ENCODE results near the gene ZNF550. TPM values are rescaled to one million over a fixed set of nuclear protein-coding genes. Genes with fewer than 3 reads are reported as not detected.

ZNF550 gene
- total and polyA plus RNA-seq, 9 of the 15 experiments (the other 6 are each of a cell fraction or from before 2014, with no cell fraction given), result 1.6 to 11.8 (median 4.3) TPM

DNA sequence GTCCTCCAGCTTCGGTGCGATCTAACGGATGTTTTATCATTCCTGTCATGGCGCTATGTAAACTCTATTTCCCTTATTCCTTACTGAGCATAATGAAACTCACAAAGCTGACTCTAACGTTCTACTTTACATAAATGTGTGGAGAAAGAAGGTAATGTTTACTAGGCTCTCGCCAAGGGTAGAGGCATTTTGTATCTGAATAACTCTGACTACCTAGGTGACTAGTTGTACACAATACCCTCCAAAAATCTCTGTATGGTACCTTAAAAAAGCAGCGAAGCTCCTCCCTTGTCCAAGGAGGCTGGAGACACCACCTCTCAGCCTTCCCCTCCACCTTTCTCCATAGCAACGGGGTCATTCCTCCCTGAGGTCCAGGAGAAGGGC is 39.7 kb upstream of the ZNF550 start:
- H3K4me1 ChIP-seq (replicated peaks in 1 of 2; ENCODE audit: control insufficient read depth in 2 of 2, insufficient read depth in 2 of 2, low read length in 2 of 2), result peaks cover 0 to 10% of the 10 kb centered on the region in 2 experiments; a peak in 3 of 5 replicates
- FAIRE-seq (no peak), ATAC-seq (no peak), DNase-seq (ENCODE audit: extremely low read depth in 1 of 4, low spot score in 3 of 4) (no peak)
- CTCF ChIA-PET (ENCODE audit: low intra/inter-chr PET ratio), result no interaction called here
- POLR2A ChIA-PET, result no interaction called here
- BruUV-seq (replicated peaks), result no TSS peak
- H3K4me2 ChIP-seq (ENCODE audit: insufficient read depth, low read length), result peak overlapping the region; percentile 85
- 30% methylated on average over 7 of the region's 8 CpGs for WGBS (ENCODE audit: insufficient coverage, low coverage, missing lambda C conversion rate)
- in situ Hi-C loops (cut with MboI) (no loop called here), intact Hi-C loops (cut with micrococcal nuclease) (no loop called here)
- peak overlapping the region; percentile 74 for H3K4me3 ChIP-seq
- peak overlapping the region; percentile 64 for H2AFZ ChIP-seq (ENCODE audit: low read depth, low read length)
- H3K27me3 ChIP-seq (ENCODE audit: control insufficient read depth in 2 of 2, insufficient read depth in 2 of 2, low read length in 2 of 2), result no peaks in the 10 kb centered on the region
- H4K20me1 ChIP-seq (replicated peaks; ENCODE audit: control insufficient read depth, insufficient read depth, low read length), result no peaks in the 10 kb centered on the region
- peak; percentile 64 for TF ChIP-seq RFX1 (IDR thresholded peaks at IDR 0.05)
- TF ChIP-seq, protein P1, sequence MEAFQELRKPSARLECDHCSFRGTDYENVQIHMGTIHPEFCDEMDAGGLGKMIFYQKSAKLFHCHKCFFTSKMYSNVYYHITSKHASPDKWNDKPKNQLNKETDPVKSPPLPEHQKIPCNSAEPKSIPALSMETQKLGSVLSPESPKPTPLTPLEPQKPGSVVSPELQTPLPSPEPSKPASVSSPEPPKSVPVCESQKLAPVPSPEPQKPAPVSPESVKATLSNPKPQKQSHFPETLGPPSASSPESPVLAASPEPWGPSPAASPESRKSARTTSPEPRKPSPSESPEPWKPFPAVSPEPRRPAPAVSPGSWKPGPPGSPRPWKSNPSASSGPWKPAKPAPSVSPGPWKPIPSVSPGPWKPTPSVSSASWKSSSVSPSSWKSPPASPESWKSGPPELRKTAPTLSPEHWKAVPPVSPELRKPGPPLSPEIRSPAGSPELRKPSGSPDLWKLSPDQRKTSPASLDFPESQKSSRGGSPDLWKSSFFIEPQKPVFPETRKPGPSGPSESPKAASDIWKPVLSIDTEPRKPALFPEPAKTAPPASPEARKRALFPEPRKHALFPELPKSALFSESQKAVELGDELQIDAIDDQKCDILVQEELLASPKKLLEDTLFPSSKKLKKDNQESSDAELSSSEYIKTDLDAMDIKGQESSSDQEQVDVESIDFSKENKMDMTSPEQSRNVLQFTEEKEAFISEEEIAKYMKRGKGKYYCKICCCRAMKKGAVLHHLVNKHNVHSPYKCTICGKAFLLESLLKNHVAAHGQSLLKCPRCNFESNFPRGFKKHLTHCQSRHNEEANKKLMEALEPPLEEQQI (IDR thresholded peaks at IDR 0.05), result no peak
- no peaks in the 10 kb centered on the region; the same call in 1 of the 2 replicates for H3K9me3 ChIP-seq (replicated peaks; ENCODE audit: control insufficient read depth, insufficient read depth, low read depth, low read length)
- no peaks in the 10 kb centered on the region; the same call in 2 of the 3 replicates for H3K36me3 ChIP-seq (ENCODE audit: control insufficient read depth, insufficient read depth, low read length)
- peaks cover 3% of the 10 kb centered on the region; the same call in 2 of the 3 replicates for H3K79me2 ChIP-seq (ENCODE audit: control insufficient read depth, insufficient read depth, low read length)
- no peak overlapping the region for H3K27ac ChIP-seq (ENCODE audit: extremely low read depth, low read depth, low read length)
- H3K9ac ChIP-seq (ENCODE audit: insufficient read depth in 1 of 2, low read depth in 2 of 2, low read length in 2 of 2), result no peak overlapping the region; a peak in 1 of 4 replicates
- no peaks in the 10 kb centered on the region for H3K9me1 ChIP-seq (ENCODE audit: control insufficient read depth, insufficient read depth, low read length)

DNA sequence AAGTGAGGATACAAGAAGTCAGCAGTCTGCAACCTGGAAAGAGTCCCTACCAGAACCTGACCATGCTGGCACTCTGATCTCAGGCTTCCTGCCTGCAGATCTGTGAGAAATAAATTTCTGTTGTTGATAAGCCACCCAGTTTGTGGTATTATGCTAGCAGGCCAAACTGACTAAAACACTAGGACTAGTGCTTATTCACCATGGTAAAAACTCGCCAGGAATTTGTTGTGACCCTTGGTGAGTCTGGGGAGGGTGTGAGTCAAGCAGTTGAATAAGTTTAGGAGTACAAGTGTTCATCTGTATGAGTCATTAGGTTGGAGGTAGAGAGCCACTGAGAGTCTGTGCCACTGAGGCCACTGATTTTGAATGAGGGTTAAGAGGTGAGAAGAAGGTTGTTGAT is 27.9 kb upstream of the ZNF550 start:
- no peaks in the 10 kb centered on the region for H3K9me1 ChIP-seq (ENCODE audit: control insufficient read depth, insufficient read depth, low read length)
- H3K4me3 ChIP-seq, result no peak overlapping the region
- ChIA-PET POLR2A (no interaction called here), CTCF (ENCODE audit: low intra/inter-chr PET ratio) (no interaction called here)
- H3K4me2 ChIP-seq (ENCODE audit: insufficient read depth, low read length), result no peak overlapping the region
- no peaks in the 10 kb centered on the region for H3K79me2 ChIP-seq (ENCODE audit: control insufficient read depth, insufficient read depth, low read length)
- FAIRE-seq (no peak), ATAC-seq (no peak), DNase-seq (ENCODE audit: extremely low read depth in 1 of 4, low spot score in 3 of 4) (no peak)
- WGBS (ENCODE audit: insufficient coverage, low coverage, missing lambda C conversion rate), result 0% methylated on average over 1 of the region's 1 CpG
- peaks cover 0 to 10% of the 10 kb centered on the region in 2 experiments; a peak in 1 of 5 replicates for H3K4me1 ChIP-seq (replicated peaks in 1 of 2; ENCODE audit: control insufficient read depth in 2 of 2, insufficient read depth in 2 of 2, low read length in 2 of 2)
- intact Hi-C loops (cut with micrococcal nuclease), result no loop called here
- H2AFZ ChIP-seq (ENCODE audit: low read depth, low read length), result no peak overlapping the region
- no TSS peak for BruUV-seq (replicated peaks)
- no peak overlapping the region for H3K27ac ChIP-seq (ENCODE audit: extremely low read depth, low read depth, low read length)
- in situ Hi-C loops (cut with MboI), result no loop called here
- no peaks in the 10 kb centered on the region for H3K36me3 ChIP-seq (ENCODE audit: control insufficient read depth, insufficient read depth, low read length)
- H3K9ac ChIP-seq (ENCODE audit: insufficient read depth in 1 of 2, low read depth in 2 of 2, low read length in 2 of 2), result no peak overlapping the region
- H3K27me3 ChIP-seq (ENCODE audit: control insufficient read depth in 2 of 2, insufficient read depth in 2 of 2, low read length in 2 of 2), result no peaks in the 10 kb centered on the region
- no peaks in the 10 kb centered on the region for H4K20me1 ChIP-seq (replicated peaks; ENCODE audit: control insufficient read depth, insufficient read depth, low read length)
- H3K9me3 ChIP-seq (replicated peaks; ENCODE audit: control insufficient read depth, insufficient read depth, low read depth, low read length), result no peaks in the 10 kb centered on the region
- TF ChIP-seq, protein P2, sequence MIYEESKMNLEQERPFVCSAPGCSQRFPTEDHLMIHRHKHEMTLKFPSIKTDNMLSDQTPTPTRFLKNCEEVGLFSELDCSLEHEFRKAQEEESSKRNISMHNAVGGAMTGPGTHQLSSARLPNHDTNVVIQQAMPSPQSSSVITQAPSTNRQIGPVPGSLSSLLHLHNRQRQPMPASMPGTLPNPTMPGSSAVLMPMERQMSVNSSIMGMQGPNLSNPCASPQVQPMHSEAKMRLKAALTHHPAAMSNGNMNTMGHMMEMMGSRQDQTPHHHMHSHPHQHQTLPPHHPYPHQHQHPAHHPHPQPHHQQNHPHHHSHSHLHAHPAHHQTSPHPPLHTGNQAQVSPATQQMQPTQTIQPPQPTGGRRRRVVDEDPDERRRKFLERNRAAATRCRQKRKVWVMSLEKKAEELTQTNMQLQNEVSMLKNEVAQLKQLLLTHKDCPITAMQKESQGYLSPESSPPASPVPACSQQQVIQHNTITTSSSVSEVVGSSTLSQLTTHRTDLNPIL (CRISPR knock-in tag; IDR thresholded peaks at IDR 0.05), result no peak
- no peak for TF ChIP-seq RBM25 (IDR thresholded peaks at IDR 0.05; ENCODE audit: low read depth, low read length, severe bottlenecking)
- no peak for TF ChIP-seq POLR2AphosphoS5 (IDR thresholded peaks at IDR 0.05; ENCODE audit: control insufficient read depth, insufficient read depth, low read depth, low read length)
- TF ChIP-seq DACH1 (IDR thresholded peaks at IDR 0.05; ENCODE audit: partially characterized antibody), result no peak
- TF ChIP-seq, protein P3, sequence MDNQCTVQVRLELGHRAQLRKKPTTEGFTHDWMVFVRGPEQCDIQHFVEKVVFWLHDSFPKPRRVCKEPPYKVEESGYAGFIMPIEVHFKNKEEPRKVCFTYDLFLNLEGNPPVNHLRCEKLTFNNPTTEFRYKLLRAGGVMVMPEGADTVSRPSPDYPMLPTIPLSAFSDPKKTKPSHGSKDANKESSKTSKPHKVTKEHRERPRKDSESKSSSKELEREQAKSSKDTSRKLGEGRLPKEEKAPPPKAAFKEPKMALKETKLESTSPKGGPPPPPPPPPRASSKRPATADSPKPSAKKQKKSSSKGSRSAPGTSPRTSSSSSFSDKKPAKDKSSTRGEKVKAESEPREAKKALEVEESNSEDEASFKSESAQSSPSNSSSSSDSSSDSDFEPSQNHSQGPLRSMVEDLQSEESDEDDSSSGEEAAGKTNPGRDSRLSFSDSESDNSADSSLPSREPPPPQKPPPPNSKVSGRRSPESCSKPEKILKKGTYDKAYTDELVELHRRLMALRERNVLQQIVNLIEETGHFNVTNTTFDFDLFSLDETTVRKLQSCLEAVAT (IDR thresholded peaks at IDR 0.05), result no peak
- TF ChIP-seq NFATC3 (IDR thresholded peaks at IDR 0.05), result no peak
- TF ChIP-seq SMAD4 (CRISPR knock-in tag; conservative IDR thresholded peaks at IDR 0.05), result no peak

Data from K562 (cell line).